SIG-M5 treated with dmso at 0.1 percent for 504 hours (cell line): ENCODE results near the gene ILDR2.

Source experiments
- DNase-seq: peaks from one replicate; lab custom pipeline; 2025; ENCODE audit not compliant: unreplicated experiment; lab: John Stamatoyannopoulos, UW

ILDR2 gene

GRCh38 chr1:166925810-166926478 lies 49.4 kb downstream of the ILDR2 start:
- no peak for DNase-seq

GRCh38 chr1:166924823-166925541 lies 50.4 kb downstream of the ILDR2 start:
- DNase-seq, result peak; percentile 37

- DNase-seq, result no peak
Measured at GRCh38 chr1:166920561-166921475, 54.5 kb downstream of the ILDR2 start.

GRCh38 chr1:166918956-166919316 lies 56.4 kb downstream of the ILDR2 start:
- DNase-seq, result no peak

GRCh38 chr1:166918088-166918955 lies 57.0 kb downstream of the ILDR2 start:
- no peak for DNase-seq

- no peak for DNase-seq
Measured at GRCh38 chr1:166915941-166916340, 59.4 kb downstream of the ILDR2 start.

- DNase-seq, result no peak
Measured at GRCh38 chr1:166915042-166915441, 60.3 kb downstream of the ILDR2 start.

- no peak for DNase-seq
Measured at GRCh38 chr1:166914111-166914510, 61.2 kb downstream of the ILDR2 start.

- DNase-seq, result no peak
Measured at GRCh38 chr1:166911624-166912023, 63.7 kb downstream of the ILDR2 start.

- peak; percentile 88 for DNase-seq
Measured at GRCh38 chr1:166910396-166910994, 64.8 kb downstream of the ILDR2 start.

- DNase-seq, result no peak
Measured at GRCh38 chr1:166908942-166909341, 66.4 kb downstream of the ILDR2 start.

- peak; percentile 38 for DNase-seq
Measured at GRCh38 chr1:166907763-166908162, 67.6 kb downstream of the ILDR2 start.

- DNase-seq, result no peak
Measured at GRCh38 chr1:166907051-166907450, 68.3 kb downstream of the ILDR2 start.

- DNase-seq, result no peak
Measured at GRCh38 chr1:166906647-166907046, 68.7 kb downstream of the ILDR2 start.

- DNase-seq, result no peak
Measured at GRCh38 chr1:166905900-166906299, 69.4 kb downstream of the ILDR2 start.

- DNase-seq, result no peak
Measured at GRCh38 chr1:166905136-166905535, 70.2 kb downstream of the ILDR2 start.

GRCh38 chr1:166903232-166903631 lies 72.1 kb downstream of the ILDR2 start:
- no peak for DNase-seq

- DNase-seq, result peak; percentile 97
Measured at GRCh38 chr1:166902279-166902678, 73.1 kb downstream of the ILDR2 start.

GRCh38 chr1:166900987-166901386 lies 74.4 kb downstream of the ILDR2 start:
- no peak for DNase-seq

- no peak for DNase-seq
Measured at GRCh38 chr1:166899769-166900168, 75.6 kb downstream of the ILDR2 start.
